ENCODE data around the gene GRIK1.
"Not testable (repeated sequence)": the region's sequence is repeated elsewhere in the genome, so short reads cannot be mapped to it uniquely, and the experiment has no call there.

GRIK1 gene

GRCh38 chr21:29639366-29640079 lies 300.3 kb downstream of the GRIK1 start:
- no peak for DNase-seq

GRCh38 chr21:29638761-29639327 lies 301.0 kb downstream of the GRIK1 start:
- no peak for DNase-seq

- no peak for DNase-seq
These were observed 301.7 kb downstream of the GRIK1 start for GRCh38 chr21:29638138-29638537.

- DNase-seq, result no peak
These were observed 302.2 kb downstream of the GRIK1 start for GRCh38 chr21:29637553-29637952.

GRCh38 chr21:29637134-29637533 lies 302.7 kb downstream of the GRIK1 start:
- no peak for DNase-seq

- DNase-seq, result no peak
These were observed 305.4 kb downstream of the GRIK1 start for GRCh38 chr21:29634418-29634817.

GRCh38 chr21:29633756-29634155 lies 306.0 kb downstream of the GRIK1 start:
- DNase-seq, result no peak

GRCh38 chr21:29630441-29630840 lies 309.4 kb downstream of the GRIK1 start:
- DNase-seq, result no peak

GRCh38 chr21:29627905-29628304 lies 311.9 kb downstream of the GRIK1 start:
- no peak for DNase-seq

- DNase-seq, result no peak
These were observed 312.9 kb downstream of the GRIK1 start for GRCh38 chr21:29626801-29627470.

- no peak for DNase-seq
These were observed 313.8 kb downstream of the GRIK1 start for GRCh38 chr21:29625990-29626389.

- no peak for DNase-seq
These were observed 315.0 kb downstream of the GRIK1 start for GRCh38 chr21:29624776-29625175.

GRCh38 chr21:29621525-29621924 lies 318.3 kb downstream of the GRIK1 start:
- DNase-seq, result no peak

- no peak for DNase-seq
These were observed 323.5 kb downstream of the GRIK1 start for GRCh38 chr21:29616209-29616751.

- no peak for DNase-seq
These were observed 325.9 kb downstream of the GRIK1 start for GRCh38 chr21:29613877-29614276.

GRCh38 chr21:29613021-29613420 lies 326.8 kb downstream of the GRIK1 start:
- no peak for DNase-seq

- DNase-seq, result no peak
These were observed 328.9 kb downstream of the GRIK1 start for GRCh38 chr21:29610779-29611360.

GRCh38 chr21:29606613-29607012 lies 333.2 kb downstream of the GRIK1 start:
- no peak for DNase-seq

GRCh38 chr21:29605219-29605618 lies 334.6 kb downstream of the GRIK1 start:
- not testable (repeated sequence) for DNase-seq

- no peak for DNase-seq
These were observed 335.7 kb downstream of the GRIK1 start for GRCh38 chr21:29604076-29604475.

GRCh38 chr21:29601047-29601446 lies 338.7 kb downstream of the GRIK1 start:
- DNase-seq, result no peak

GRCh38 chr21:29586696-29587095 lies 353.1 kb downstream of the GRIK1 start:
- no peak for DNase-seq

- DNase-seq, result no peak
These were observed 354.3 kb downstream of the GRIK1 start for GRCh38 chr21:29585462-29585861.
